NB4 (cell line): ENCODE measurements around the gene CACNA1A.
"Not testable (repeated sequence)": the region's sequence is repeated elsewhere in the genome, so short reads cannot be mapped to it uniquely, and the experiment has no call there.

Source experiments
- DNase-seq: peaks from one replicate; pipeline ENCODE4 v3.0.0; 2010; ENCODE audit warnings: low read depth
- H3K4me3 ChIP-seq: one replicate; pipeline ENCODE4 v1.5.1; 2011; ENCODE audit warnings: mild to moderate bottlenecking, low read depth, low read length, moderate library complexity
- CTCF ChIP-seq: IDR thresholded peaks from one replicate; pipeline ENCODE4 v1.5.1; 2012; ENCODE audit warnings: low read depth, low read length
- MAX ChIP-seq: IDR thresholded peaks from 2 replicates; pipeline ENCODE4 v1.6.1; 2011; ENCODE audit warnings: low read depth, low read length
- MYC ChIP-seq: IDR thresholded peaks from 2 replicates; pipeline ENCODE4 v1.6.1; 2011; ENCODE audit warnings: low read depth, low read length
- POLR2A ChIP-seq: IDR thresholded peaks from 2 replicates; pipeline ENCODE4 v1.6.1; 2011; ENCODE audit warnings: mild to moderate bottlenecking; ENCODE audit not compliant: insufficient read length; ENCODE audit errors: extremely low read depth

Gene CACNA1A

GRCh38 chr19:13366529-13367143 lies 139.6 kb downstream of the CACNA1A start:
- no peak for TF ChIP-seq CTCF
- no peak for TF ChIP-seq MYC
- no peak for TF ChIP-seq POLR2A
- TF ChIP-seq MAX: no peak
- no peak overlapping the region for H3K4me3 ChIP-seq
- DNase-seq: peak; percentile 34

GRCh38 chr19:13363954-13364353 lies 142.3 kb downstream of the CACNA1A start:
- no peak for DNase-seq
- H3K4me3 ChIP-seq: no peak overlapping the region
- no peak for TF ChIP-seq CTCF
- TF ChIP-seq MYC: no peak
- no peak for TF ChIP-seq POLR2A
- no peak for TF ChIP-seq MAX

- no peak overlapping the region for H3K4me3 ChIP-seq
- TF ChIP-seq CTCF: no peak
- TF ChIP-seq MYC: no peak
- no peak for TF ChIP-seq MAX
- TF ChIP-seq POLR2A: no peak
- no peak for DNase-seq
Observed at GRCh38 chr19:13363245-13363644, 143.0 kb downstream of the CACNA1A start.

GRCh38 chr19:13362668-13363067 lies 143.6 kb downstream of the CACNA1A start:
- TF ChIP-seq MAX: no peak
- TF ChIP-seq POLR2A: no peak
- no peak for TF ChIP-seq MYC
- no peak for TF ChIP-seq CTCF
- DNase-seq: no peak
- no peak overlapping the region for H3K4me3 ChIP-seq

- not testable (repeated sequence) for H3K4me3 ChIP-seq, DNase-seq
Observed at GRCh38 chr19:13361726-13362125, 144.6 kb downstream of the CACNA1A start.

GRCh38 chr19:13356686-13357280 lies 149.5 kb downstream of the CACNA1A start:
- DNase-seq: no peak
- H3K4me3 ChIP-seq: no peak overlapping the region
- TF ChIP-seq POLR2A (no peak), CTCF (no peak), MYC (no peak), MAX (no peak)
